H1 (cell line): ENCODE measurements around the gene TTC33. TPM values are rescaled to one million over a fixed set of nuclear protein-coding genes. Genes with fewer than 3 reads are reported as not detected.

Source experiments
- CTCF ChIA-PET: fragments of 300-600 bp; sonication (Branson Sonifier 250); formaldehyde crosslinking; loops from one replicate; lab custom pipeline; 2021; ENCODE audit not compliant: partially characterized antibody; lab: Charles Lee
- POLR2A ChIA-PET: fragments of 300-600 bp; sonication (Branson Sonifier 250); formaldehyde crosslinking; loops from one replicate; lab custom pipeline; 2021; ENCODE audit warnings: inconsistent platforms; ENCODE audit not compliant: partially characterized antibody; lab: Charles Lee
- DNase-seq, 2 experiments: peaks; one replicate each; pipeline versions ENCODE4 v3.0.0 to v3.0.0-alpha.2; 2010 to 2022; ENCODE audit warnings: low spot score in 2 of 2, low read depth in 1 of 2, mixed read lengths in 1 of 2
- FAIRE-seq: peaks from 2 replicates; lab custom pipeline; 2011; peaks lifted over from hg19 to GRCh38; lab: Jason Lieb, UNC
- H2AFZ ChIP-seq: 2 replicates; pipeline ENCODE4 v1.8.1; 2012; ENCODE audit warnings: low read length, inconsistent platforms
- H2AK5ac ChIP-seq: 2 replicates; pipeline ENCODE4 v1.6.1; 2013; ENCODE audit warnings: low read depth, low read length
- H2BK120ac ChIP-seq: replicated peaks from 2 replicates; pipeline ENCODE3; 2013; ENCODE audit warnings: low read depth, low read length, inconsistent platforms
- H2BK12ac ChIP-seq: 2 replicates; pipeline ENCODE4 v1.6.1; 2013; ENCODE audit warnings: low read depth, low read length
- H2BK15ac ChIP-seq: 2 replicates; pipeline ENCODE4 v1.6.1; 2013; ENCODE audit warnings: low read length
- H2BK20ac ChIP-seq: 2 replicates; pipeline ENCODE4 v1.6.1; 2013; ENCODE audit warnings: low read length
- H2BK5ac ChIP-seq: 2 replicates; pipeline ENCODE4 v1.6.1; 2013; ENCODE audit warnings: low read depth, low read length
- H3K14ac ChIP-seq: 2 replicates; pipeline ENCODE4 v1.6.1; 2013; ENCODE audit warnings: inconsistent platforms; ENCODE audit not compliant: insufficient read length
- H3K18ac ChIP-seq: 2 replicates; pipeline ENCODE4 v1.6.1; 2013; ENCODE audit warnings: low read length; ENCODE audit errors: extremely low read depth
- H3K23ac ChIP-seq: 2 replicates; pipeline ENCODE4 v1.6.1; 2013; ENCODE audit warnings: inconsistent platforms; ENCODE audit not compliant: insufficient read length
- H3K23me2 ChIP-seq: 2 replicates; pipeline ENCODE4 v1.6.1; 2013; ENCODE audit warnings: low read depth, low read length
- H3K27ac ChIP-seq: 2 replicates; pipeline ENCODE4 v1.6.1; 2011; ENCODE audit warnings: low read depth, low read length, inconsistent platforms
- H3K27me3 ChIP-seq, 4 experiments: replicated peaks in 1 of 4; 1 replicate in 1 of 4; 2 replicates in 3 of 4; pipeline versions ENCODE4 v1.6.1 to v1.8.1; 2011 to 2013; ENCODE audit warnings: low read length in 3 of 4, mild to moderate bottlenecking in 3 of 4, inconsistent platforms in 2 of 4, mixed read lengths in 2 of 4, moderate library complexity in 1 of 4; ENCODE audit not compliant: control insufficient read depth in 3 of 4, insufficient read depth in 3 of 4; ENCODE audit errors: extremely low read depth in 1 of 4
- H3K36me3 ChIP-seq, 4 experiments: 2 replicates each; pipeline versions ENCODE4 v1.6.1 to v1.8.1; 2011 to 2013; ENCODE audit warnings: mild to moderate bottlenecking in 4 of 4, low read length in 3 of 4, moderate library complexity in 2 of 4, control low read depth in 1 of 4, inconsistent platforms in 1 of 4; ENCODE audit not compliant: insufficient read depth in 4 of 4, control insufficient read depth in 2 of 4
- H3K4ac ChIP-seq: replicated peaks from 2 replicates; pipeline ENCODE3; 2013; ENCODE audit warnings: low read length, low read depth, mixed read lengths, inconsistent platforms; ENCODE audit not compliant: insufficient read length
- H3K4me1 ChIP-seq, 4 experiments: replicated peaks in 1 of 4; 1 replicate in 1 of 4; 2 replicates in 3 of 4; pipeline versions ENCODE4 v1.6.1 to v1.8.1; 2011 to 2013; ENCODE audit warnings: low read length in 3 of 4, inconsistent platforms in 2 of 4, mixed read lengths in 1 of 4; ENCODE audit not compliant: insufficient read depth in 4 of 4, control insufficient read depth in 3 of 4
- H3K4me2 ChIP-seq, 2 experiments: 2 replicates each; pipeline versions ENCODE4 v1.6.1 to v1.8.1; 2011 to 2013; ENCODE audit warnings: low read depth in 2 of 2, low read length in 2 of 2, control low read depth in 1 of 2, inconsistent platforms in 1 of 2, mild to moderate bottlenecking in 1 of 2; ENCODE audit not compliant: insufficient read depth in 1 of 2
- H3K4me3 ChIP-seq, 4 experiments: fragments of 200-600, 300-600 bp in 1 of 4; sonication (generic), shearing (Covaris generic), sonication (Bioruptor Twin) in 1 of 4; 2 replicates each; pipeline versions ENCODE4 v1.5.1 to v1.8.1; 2011 to 2016; ENCODE audit warnings: low read length in 4 of 4, low read depth in 3 of 4, control low read depth in 2 of 4, inconsistent platforms in 2 of 4, mild to moderate bottlenecking in 2 of 4, mixed read lengths in 1 of 4, moderate library complexity in 1 of 4; ENCODE audit not compliant: insufficient read depth in 2 of 4; ENCODE audit errors: extremely low read depth in 1 of 4
- H3K56ac ChIP-seq: replicated peaks from 2 replicates; pipeline ENCODE3; 2013; ENCODE audit warnings: low read depth, mild to moderate bottlenecking, mixed read lengths, low read length, inconsistent platforms; ENCODE audit not compliant: insufficient read length
- H3K79me1 ChIP-seq: 2 replicates; pipeline ENCODE4 v1.6.1; 2013; ENCODE audit warnings: low read depth, low read length, control low read depth
- H3K79me2 ChIP-seq, 2 experiments: 2 replicates each; pipeline versions ENCODE4 v1.6.1 to v1.8.1; 2012 to 2013; ENCODE audit warnings: low read length in 2 of 2, mild to moderate bottlenecking in 2 of 2, inconsistent platforms in 1 of 2; ENCODE audit not compliant: insufficient read depth in 2 of 2, control insufficient read depth in 1 of 2
- H3K9ac ChIP-seq, 4 experiments: replicated peaks in 1 of 4; 1 replicate in 1 of 4; 2 replicates in 3 of 4; pipeline versions ENCODE4 v1.6.1 to v1.8.1; 2011 to 2013; ENCODE audit warnings: low read depth in 3 of 4, low read length in 3 of 4, control low read depth in 2 of 4, mild to moderate bottlenecking in 2 of 4, moderate library complexity in 2 of 4, inconsistent platforms in 1 of 4; ENCODE audit errors: extremely low read depth in 1 of 4
- H3K9me3 ChIP-seq, 2 experiments: 2 replicates each; pipeline versions ENCODE4 v1.6.1 to v1.8.1; 2012 to 2013; ENCODE audit warnings: mild to moderate bottlenecking in 2 of 2, moderate library complexity in 2 of 2, control low read depth in 1 of 2, inconsistent platforms in 1 of 2, low read depth in 1 of 2, low read length in 1 of 2, mixed read lengths in 1 of 2; ENCODE audit not compliant: insufficient read depth in 2 of 2
- H4K20me1 ChIP-seq, 2 experiments: replicated peaks in 1 of 2; 2 replicates each; pipeline versions ENCODE3 to v1.8.1; 2011 to 2013; ENCODE audit warnings: inconsistent platforms in 2 of 2, low read length in 2 of 2, mild to moderate bottlenecking in 1 of 2; ENCODE audit not compliant: insufficient read depth in 2 of 2, control insufficient read depth in 1 of 2
- H4K5ac ChIP-seq: 2 replicates; pipeline ENCODE4 v1.6.1; 2013; ENCODE audit warnings: low read length, low read depth, mixed read lengths, inconsistent platforms; ENCODE audit not compliant: insufficient read length
- H4K8ac ChIP-seq: 2 replicates; pipeline ENCODE4 v1.8.0; 2013; ENCODE audit warnings: mild to moderate bottlenecking, moderate library complexity, low read length, inconsistent platforms; ENCODE audit not compliant: insufficient read depth; ENCODE audit errors: extremely low read depth
- H4K91ac ChIP-seq: replicated peaks from 2 replicates; pipeline ENCODE3; 2013; ENCODE audit warnings: low read length, mixed read lengths, inconsistent platforms; ENCODE audit not compliant: insufficient read length
- ATF3 ChIP-seq: IDR thresholded peaks from 2 replicates; pipeline ENCODE4 v1.6.1; 2011; ENCODE audit warnings: low read depth, mild to moderate bottlenecking, low read length; ENCODE audit not compliant: insufficient read depth
- BACH1 ChIP-seq: IDR thresholded peaks from 2 replicates; pipeline ENCODE4 v1.6.1; 2012; ENCODE audit warnings: low read length, improper control_type of control experiment
- CHD1 ChIP-seq: IDR thresholded peaks from 2 replicates; pipeline ENCODE4 v1.6.1; 2012; ENCODE audit warnings: low read depth, low read length, improper control_type of control experiment
- CTBP2 ChIP-seq: IDR thresholded peaks from 2 replicates; pipeline ENCODE4 v1.7.0; 2011; ENCODE audit warnings: borderline replicate concordance, mild to moderate bottlenecking, moderate library complexity, mixed read lengths, low read length; ENCODE audit not compliant: insufficient read depth, insufficient read length
- EZH2 ChIP-seq: fragments of 200-600 bp; sonication (generic); IDR thresholded peaks from 2 replicates; pipeline ENCODE4 v1.7.1; 2012; ENCODE audit warnings: low read depth, mild to moderate bottlenecking, moderate library complexity, low read length, inconsistent platforms; ENCODE audit not compliant: severe bottlenecking
- GABPA ChIP-seq: IDR thresholded peaks from 2 replicates; pipeline ENCODE4 v1.6.1; 2011; ENCODE audit warnings: mild to moderate bottlenecking, low read length, moderate library complexity, borderline replicate concordance; ENCODE audit not compliant: insufficient read depth
- JUN ChIP-seq: IDR thresholded peaks from 2 replicates; pipeline ENCODE4 v1.6.1; 2011; ENCODE audit warnings: low read depth, mild to moderate bottlenecking, improper control_type of control experiment, low read length
- MAFK ChIP-seq: IDR thresholded peaks from 2 replicates; pipeline ENCODE4 v1.6.1; 2012; ENCODE audit warnings: low read depth, mild to moderate bottlenecking, improper control_type of control experiment, low read length
- POLR2A ChIP-seq, 2 experiments: IDR thresholded peaks; 1 replicate in 1 of 2; 2 replicates in 1 of 2; pipeline ENCODE4 v1.6.1; 2011; ENCODE audit warnings: low read depth in 2 of 2, low read length in 2 of 2, mild to moderate bottlenecking in 2 of 2; ENCODE audit errors: control extremely low read depth in 1 of 2
- POLR2AphosphoS5 ChIP-seq: IDR thresholded peaks from 2 replicates; pipeline ENCODE4 v1.6.1; 2011; ENCODE audit warnings: low read depth, low read length
- SIRT6 ChIP-seq: IDR thresholded peaks from one replicate; pipeline ENCODE4 v1.7.1; 2012; ENCODE audit warnings: low read length, inconsistent platforms
- SP1 ChIP-seq: IDR thresholded peaks from 2 replicates; pipeline ENCODE4 v1.6.1; 2011; ENCODE audit warnings: low read depth, low read length
- SP4 ChIP-seq: IDR thresholded peaks from 2 replicates; pipeline ENCODE4 v1.6.1; 2012; ENCODE audit warnings: low read length, inconsistent platforms
- SRF ChIP-seq: IDR thresholded peaks from 2 replicates; pipeline ENCODE4 v1.6.1; 2011; ENCODE audit warnings: mild to moderate bottlenecking, low read depth, low read length, moderate library complexity
- YY1 ChIP-seq: IDR thresholded peaks from 2 replicates; pipeline ENCODE4 v1.6.1; 2011; ENCODE audit warnings: low read depth, mild to moderate bottlenecking, low read length
- WGBS, 2 experiments: shearing (Covaris generic) in 1 of 2; methylation state at CpG; one replicate each; pipeline versions ENCODE4 v1.1.6 to v1.1.7; 2013 to 2015; ENCODE audit warnings: low lambda C conversion rate in 2 of 2, mixed read lengths in 2 of 2, inconsistent platforms in 1 of 2, low coverage in 1 of 2, missing lambda C conversion rate in 1 of 2; ENCODE audit not compliant: insufficient replicate concordance in 2 of 2, insufficient coverage in 1 of 2, insufficient read length in 1 of 2; ENCODE audit errors: extremely low coverage in 1 of 2, missing lambda C conversion rate in 1 of 2; 5-methylcytosine and 5-hydroxymethylcytosine counted together
- polyA plus RNA-seq, 7 experiments: library from polyadenylated mRNA; depleted of rRNA in 3 of 7; stranded (reverse) in 5 of 7; unstranded in 2 of 7; fragments of >200 nt in 5 of 7; fragments of 200-250 nt in 2 of 7; gene quantifications; 1 replicate in 5 of 7; 2 replicates in 1 of 7; 4 replicates in 1 of 7; pipeline versions ENCODE4 v1.2.1 to v1.2.3, GENCODE V29; 2011 to 2013; ENCODE audit warnings: missing spikeins in 2 of 7, mixed read lengths in 2 of 7
- total RNA-seq: library from RNA; stranded (reverse); fragmentation: NEBNext Ultra II Directional; extraction: Animal tissue kit (Norgen Biotek cat#: 25700); gene quantifications from 2 replicates; pipeline ENCODE4 v1.2.1, GENCODE V29; 2021

TTC33 gene
- total and polyA plus RNA-seq, 2 of the 8 experiments (the other 6 are each of a cell fraction or from before 2014, with no cell fraction given), result 1.2 to 12.6 TPM

GRCh38 chr5:40678026-40678425 lies 77.7 kb downstream of the TTC33 start:
- Histone ChIP-seq H3K4me1 (peaks cover 5 to 18% (median 14%) of the 10 kb centered on the region in 4 experiments), H4K91ac (no peak overlapping the region), H3K4me3 (no peak overlapping the region), H2AFZ (no peak overlapping the region), H2BK5ac (no peak overlapping the region), H2BK20ac (no peak overlapping the region), H3K79me1 (no peaks in the 10 kb centered on the region), H3K27me3 (peaks cover 24 to 33% (median 29%) of the 10 kb centered on the region in 4 experiments), H4K8ac (no peak overlapping the region), H2AK5ac (no peak overlapping the region), H3K23ac (no peak overlapping the region), H3K18ac (no peak overlapping the region), H3K4me2 (no peak overlapping the region; a peak in 1 of 4 replicates), H2BK120ac (no peak overlapping the region), H2BK12ac (no peak overlapping the region), H4K20me1 (peaks cover 3 to 5% of the 10 kb centered on the region in 2 experiments), H3K23me2 (peaks cover 21% of the 10 kb centered on the region), H3K9ac (no peak overlapping the region), H3K36me3 (no peaks in the 10 kb centered on the region), H3K27ac (no peak overlapping the region), H3K4ac (no peak overlapping the region), H3K79me2 (no peaks in the 10 kb centered on the region), H3K9me3 (no peaks in the 10 kb centered on the region; a peak in 1 of 4 replicates), H3K14ac (no peak overlapping the region), H4K5ac (no peak overlapping the region), H2BK15ac (no peak overlapping the region), H3K56ac (no peak overlapping the region)
- 93% methylated on average over 2 of the region's 2 CpGs; no CpG with 5 or more reads in 1 of the 2 experiments for WGBS, 2 experiments
- POLR2A ChIA-PET, result no interaction called here
- CTCF ChIA-PET, result interaction anchor here (0.8 kb wide), 1 partner anchor 964 kb away, joined by 3 read pairs; no protein-coding TSS in a partner anchor
- no peak for FAIRE-seq
- no peak for DNase-seq
- TF ChIP-seq YY1, result no peak
- TF ChIP-seq BACH1, result no peak
- TF ChIP-seq GABPA, result no peak
- TF ChIP-seq JUN, result no peak
- no peak for TF ChIP-seq SIRT6
- no peak for TF ChIP-seq SP4
- no peak for TF ChIP-seq ATF3
- TF ChIP-seq EZH2, result no peak
- no peak for TF ChIP-seq POLR2AphosphoS5
- TF ChIP-seq SRF, result no peak
- no peak for TF ChIP-seq CTBP2
- TF ChIP-seq CHD1, result no peak
- TF ChIP-seq SP1, result no peak
- no peak for TF ChIP-seq MAFK
- TF ChIP-seq POLR2A (IDR thresholded peaks at IDR 0.05; ENCODE audit: control extremely low read depth in 1 of 2, low read depth in 2 of 2, low read length in 2 of 2), result no peak
